K562 (cell line): ENCODE measurements around the gene CAPRIN2. TPM values are rescaled to one million over a fixed set of nuclear protein-coding genes. Genes with fewer than 3 reads are reported as not detected.
A peak's percentile ranks its signal among the peaks of the same experiment; 100 is the strongest.

ENCODE experiments used
- ATAC-seq: fragments of 200-7000 bp; cut with Tn5 transposase; 3 replicates; pipeline ENCODE4 v1.9.1; 2020; ENCODE audit warnings: moderate library complexity
- BruUV-seq: library from RNA; stranded (reverse); fragments of 400-500 nt; replicated peaks from 2 replicates; lab custom pipeline; 2021; lab: Mats Ljungman, UMichigan
- CTCF ChIA-PET: fragments of 300-600 bp; formaldehyde crosslinking; extraction: SDS; loops from one replicate; lab custom pipeline; 2021; ENCODE audit warnings: low intra/inter-chr PET ratio; lab: Yijun Ruan, JAX
- POLR2A ChIA-PET: fragments of 300-600, 350-650 bp; sonication (Branson Sonifier 250); formaldehyde crosslinking; extraction: SDS; loops from one replicate; lab custom pipeline; 2021; ENCODE audit warnings: antibody characterized with exemption, inconsistent platforms; lab: Yijun Ruan, JAX
- DNase-seq, 4 experiments: peaks; one replicate each; pipeline versions ENCODE4 v3.0.0 to v3.0.0-alpha.2; 2011 to 2018; ENCODE audit warnings: low spot score in 3 of 4, mixed read lengths in 3 of 4; ENCODE audit errors: extremely low read depth in 1 of 4
- FAIRE-seq: peaks from 2 replicates; lab custom pipeline; 2011; peaks lifted over from hg19 to GRCh38; lab: Jason Lieb, UNC
- H2AFZ ChIP-seq: 2 replicates; pipeline ENCODE4 v1.6.0; 2011; ENCODE audit warnings: low read depth, low read length, control low read depth, inconsistent platforms
- H3K27ac ChIP-seq: fragments of 200-600 bp; 3 replicates; pipeline ENCODE4 v1.8.0; 2011; ENCODE audit warnings: low read depth, mild to moderate bottlenecking, control low read depth, inconsistent platforms, low read length, moderate library complexity, mixed read lengths; ENCODE audit errors: extremely low read depth
- H3K27me3 ChIP-seq, 2 experiments: fragments of 300-600 bp in 1 of 2; 2 replicates in 1 of 2; 3 replicates in 1 of 2; pipeline versions ENCODE4 v1.6.0 to v1.8.0; 2011; ENCODE audit warnings: inconsistent platforms in 2 of 2, low read length in 2 of 2, mild to moderate bottlenecking in 1 of 2, mixed read lengths in 1 of 2, moderate library complexity in 1 of 2; ENCODE audit not compliant: control insufficient read depth in 2 of 2, insufficient read depth in 2 of 2
- H3K36me3 ChIP-seq: fragments of 300-600 bp; 3 replicates; pipeline ENCODE4 v1.8.0; 2011; ENCODE audit warnings: mild to moderate bottlenecking, low read length, inconsistent platforms; ENCODE audit not compliant: control insufficient read depth, insufficient read depth
- H3K4me1 ChIP-seq, 2 experiments: fragments of 200-600 bp in 1 of 2; replicated peaks in 1 of 2; 2 replicates in 1 of 2; 3 replicates in 1 of 2; pipeline versions ENCODE4 v1.5.1 to v1.8.0; 2011; ENCODE audit warnings: inconsistent platforms in 2 of 2, low read length in 2 of 2, mild to moderate bottlenecking in 1 of 2, mixed read lengths in 1 of 2, moderate library complexity in 1 of 2; ENCODE audit not compliant: control insufficient read depth in 2 of 2, insufficient read depth in 2 of 2
- H3K4me2 ChIP-seq: 2 replicates; pipeline ENCODE4 v1.6.1; 2011; ENCODE audit warnings: low read length, control low read depth, inconsistent platforms, mixed read lengths; ENCODE audit not compliant: insufficient read depth
- H3K4me3 ChIP-seq: fragments of 200-600 bp; sonication (generic), shearing (Covaris generic); 2 replicates; pipeline ENCODE4 v1.5.1; 2016; ENCODE audit warnings: control low read depth, inconsistent platforms
- H3K79me2 ChIP-seq: fragments of 200-600 bp; 3 replicates; pipeline ENCODE4 v1.8.0; 2011; ENCODE audit warnings: low read length, inconsistent platforms; ENCODE audit not compliant: control insufficient read depth, insufficient read depth
- H3K9ac ChIP-seq, 2 experiments: 2 replicates each; pipeline versions ENCODE4 v1.6.0 to v1.6.1; 2011; ENCODE audit warnings: low read depth in 2 of 2, low read length in 2 of 2, control low read depth in 1 of 2, inconsistent platforms in 1 of 2, mild to moderate bottlenecking in 1 of 2, mixed read lengths in 1 of 2; ENCODE audit not compliant: insufficient read depth in 1 of 2
- H3K9me1 ChIP-seq: one replicate; pipeline ENCODE4 v1.6.0; 2011; ENCODE audit warnings: inconsistent platforms, mild to moderate bottlenecking, low read length, moderate library complexity; ENCODE audit not compliant: control insufficient read depth, insufficient read depth
- H3K9me3 ChIP-seq: replicated peaks from 2 replicates; pipeline ENCODE4 v1.5.1; 2011; ENCODE audit warnings: low read depth, low read length, inconsistent platforms; ENCODE audit not compliant: control insufficient read depth, insufficient read depth
- H4K20me1 ChIP-seq: replicated peaks from 2 replicates; pipeline ENCODE4 v1.6.1; 2011; ENCODE audit warnings: low read length, inconsistent platforms, mixed read lengths; ENCODE audit not compliant: control insufficient read depth, insufficient read depth
- ARID1B ChIP-seq: fragments of 450-650 bp; IDR thresholded peaks from 2 replicates; pipeline ENCODE4 v1.6.1; 2016; ENCODE audit warnings: antibody characterized with exemption, mild to moderate bottlenecking, inconsistent platforms
- BHLHE40 ChIP-seq: IDR thresholded peaks from 2 replicates; pipeline ENCODE4 v1.6.1; 2011; ENCODE audit warnings: low read length, improper control_type of control experiment
- CBFA2T2 ChIP-seq: fragments of 450-650 bp; conservative IDR thresholded peaks from 2 replicates; pipeline ENCODE4 v1.6.1; 2017; ENCODE audit warnings: mild to moderate bottlenecking
- CBFA2T3 ChIP-seq: fragments of 450-650 bp; IDR thresholded peaks from 2 replicates; pipeline ENCODE4 v1.6.1; 2017
- CBX3 ChIP-seq, 2 experiments: IDR thresholded peaks; 1 replicate in 1 of 2; 2 replicates in 1 of 2; pipeline ENCODE4 v1.6.1; 2012; ENCODE audit warnings: inconsistent platforms in 2 of 2, low read length in 2 of 2, borderline replicate concordance in 1 of 2, control low read depth in 1 of 2
- CC2D1A ChIP-seq: fragments of 450-650 bp; IDR thresholded peaks from 2 replicates; pipeline ENCODE4 v1.6.1; 2017; ENCODE audit warnings: mild to moderate bottlenecking
- CHAMP1 ChIP-seq: fragments of 450-650 bp; IDR thresholded peaks from 2 replicates; pipeline ENCODE4 v1.6.1; 2016; ENCODE audit warnings: mild to moderate bottlenecking
- CTBP1 ChIP-seq: fragments of 450-650 bp; IDR thresholded peaks from 2 replicates; pipeline ENCODE4 v1.6.1; 2016; ENCODE audit warnings: borderline replicate concordance
- DPF2 ChIP-seq: fragments of 450-650 bp; IDR thresholded peaks from 2 replicates; pipeline ENCODE4 v1.6.1; 2016
- HDAC2 ChIP-seq: fragments of 450-650 bp; IDR thresholded peaks from 2 replicates; pipeline ENCODE4 v1.6.1; 2016; ENCODE audit warnings: mild to moderate bottlenecking
- LEF1 ChIP-seq: fragments of 450-650 bp; IDR thresholded peaks from 2 replicates; pipeline ENCODE4 v1.6.1; 2016; ENCODE audit warnings: mild to moderate bottlenecking
- MTA2 ChIP-seq: fragments of 450-650 bp; IDR thresholded peaks from 2 replicates; pipeline ENCODE4 v1.6.1; 2016; ENCODE audit warnings: low read depth
- NR2C2 ChIP-seq, 2 experiments: fragments of 200-800 bp in 1 of 2; sonication (Bioruptor generic) in 1 of 2; sonication (generic) in 1 of 2; formaldehyde crosslinking in 1 of 2; IDR thresholded peaks; 2 replicates each; pipeline versions ENCODE4 v1.6.1 to v1.8.0; 2016 to 2022; ENCODE audit warnings: mild to moderate bottlenecking in 1 of 2, missing compliant biosample characterization in 1 of 2, missing genetic modification characterization in 1 of 2, missing genetic modification reagents in 1 of 2
- PML ChIP-seq: IDR thresholded peaks from 2 replicates; pipeline ENCODE4 v1.6.1; 2012; ENCODE audit warnings: low read length, inconsistent platforms
- SMARCA4 ChIP-seq: fragments of 450-650 bp; IDR thresholded peaks from 2 replicates; pipeline ENCODE4 v1.6.1; 2016
- SMARCE1 ChIP-seq: fragments of 450-650 bp; IDR thresholded peaks from 2 replicates; pipeline ENCODE4 v1.7.1; 2016; ENCODE audit warnings: mild to moderate bottlenecking
- TRIM24 ChIP-seq, 2 experiments: fragments of 450-650 bp; IDR thresholded peaks; 2 replicates each; pipeline ENCODE4 v1.6.1; 2016
- XRCC4 ChIP-seq: IDR thresholded peaks from one replicate; pipeline ENCODE4 v1.6.1; 2011; ENCODE audit not compliant: insufficient read depth, insufficient read length; ENCODE audit errors: extremely low read depth
- ZNF280B ChIP-seq: fragments of 250-450 bp; sonication (Bioruptor Pico); IDR thresholded peaks from 2 replicates; pipeline ENCODE4 v1.5.1; 2021; ENCODE audit warnings: mild to moderate bottlenecking
- WGBS: fragments of 100-300 bp; shearing (Covaris generic); methylation state at CpG from one replicate; pipeline ENCODE4 v1.1.6; 2016; ENCODE audit warnings: low coverage, mixed read lengths; ENCODE audit not compliant: insufficient coverage; ENCODE audit errors: missing lambda C conversion rate; 5-methylcytosine and 5-hydroxymethylcytosine counted together
- in situ Hi-C: fragments of 300-500 bp; cut with MboI; formaldehyde crosslinking; loops from 4 replicates; pipeline ENCODE4 v1.15.0; 2018; ENCODE audit warnings: inconsistent platforms, mixed read lengths
- intact Hi-C: fragments of 100-400 bp; cut with micrococcal nuclease; formaldehyde crosslinking; loops from 2 replicates; pipeline ENCODE4 v1.14.2; 2022
- polyA plus RNA-seq, 8 experiments: library from polyadenylated mRNA; depleted of rRNA in 4 of 8; stranded (reverse) in 5 of 8; unstranded in 3 of 8; fragments of >200 nt; fragmentation: Nextera tagmentation in 2 of 8; fragmentation: Illumina TruSeq in 1 of 8; extraction: Ambion mirVana in 2 of 8; extraction: Trizol in 1 of 8; gene quantifications; 2 replicates each; pipeline versions ENCODE4 v1.2.1 to v1.2.3, GENCODE V29; 2011 to 2014; ENCODE audit warnings: inconsistent platforms in 1 of 8, missing spikeins in 1 of 8
- total RNA-seq, 7 experiments: library from RNA; depleted of rRNA in 6 of 7; stranded (reverse); fragments of >200 nt in 6 of 7; fragmentation: Illumina TruSeq in 2 of 7; extraction: Trizol in 2 of 7; gene quantifications; 2 replicates each; pipeline versions ENCODE4 v1.2.1 to v1.2.3, GENCODE V29; 2011 to 2021; ENCODE audit warnings: low replicate concordance in 1 of 7

Gene CAPRIN2
- total and polyA plus RNA-seq, 9 of the 15 experiments (the other 6 are each of a cell fraction or from before 2014, with no cell fraction given), result 2.3 to 14.5 (median 8.9) TPM

GRCh38 chr12:30763053-30763452 lies 8.3 kb upstream of the CAPRIN2 start:
- DNase-seq (peak; percentile 31 to 78 (median 54)), FAIRE-seq (peak; percentile 92), ATAC-seq (peak; percentile 89)
- no peaks in the 10 kb centered on the region for H4K20me1 ChIP-seq
- no TSS peak for BruUV-seq
- CTCF ChIA-PET, result no interaction called here
- peak overlapping the region; percentile 38 for H3K27ac ChIP-seq
- intact Hi-C loops (no loop called here), in situ Hi-C loops (no loop called here)
- H3K4me2 ChIP-seq, result peak overlapping the region; percentile 35; the same call in 1 of the 2 replicates
- no peaks in the 10 kb centered on the region; the same call in 2 of the 3 replicates for H3K36me3 ChIP-seq
- H3K27me3 ChIP-seq, result no peaks in the 10 kb centered on the region
- no peaks in the 10 kb centered on the region for H3K9me1 ChIP-seq
- no peaks in the 10 kb centered on the region for H3K79me2 ChIP-seq
- peaks cover 0 to 12% of the 10 kb centered on the region in 2 experiments; a peak in 3 of 5 replicates for H3K4me1 ChIP-seq
- 6% methylated on average over 3 of the region's 3 CpGs for WGBS
- no peak overlapping the region for H3K4me3 ChIP-seq
- peaks cover 2% of the 10 kb centered on the region for H3K9me3 ChIP-seq
- POLR2A ChIA-PET, result no interaction called here
- H3K9ac ChIP-seq, result no peak overlapping the region; a peak in 1 of 4 replicates
- peak overlapping the region; percentile 65 for H2AFZ ChIP-seq
- TF ChIP-seq CHAMP1 (0 out of 2 replicates have a peak, but pooled peaks have one; percentile 42), CBFA2T3 (peak; percentile 87), DPF2 (peak; percentile 64), LEF1 (0 out of 2 replicates have a peak, but pooled peaks have one; percentile 22), HDAC2 (0 out of 2 replicates have a peak, but pooled peaks have one; percentile 48), CTBP1 (peak; percentile 38; the same call in 1 of the 2 replicates), CBX3 (IDR thresholded peaks at IDR 0.05; ENCODE audit: borderline replicate concordance in 1 of 2, low read length in 2 of 2) (peak in 1 of 2 experiments; percentile 28; a peak in 1 of 3 replicates), SMARCA4 (peak; percentile 66), MTA2 (peak; percentile 38; the same call in 1 of the 2 replicates), CBFA2T2 (peak; percentile 75), XRCC4 (no peak), ARID1B (peak; percentile 83), BHLHE40 (peak; percentile 28; the same call in 1 of the 2 replicates), PML (peak; percentile 48; the same call in 1 of the 2 replicates), CC2D1A (peak; percentile 40; the same call in 1 of the 2 replicates), TRIM24 (IDR thresholded peaks at IDR 0.05) (peak; percentile 28 to 30; a peak in 2 of 4 replicates), SMARCE1 (peak; percentile 55; the same call in 1 of the 2 replicates), NR2C2 (CRISPR knock-in tag; IDR thresholded peaks at IDR 0.05) (no peak), NR2C2 (tag; IDR thresholded peaks at IDR 0.05) (no peak), ZNF280B (no peak)
